ENCODE results near the gene SRPRB.
"Not testable (repeated sequence)": the region's sequence is repeated elsewhere in the genome, so short reads cannot be mapped to it uniquely, and the experiment has no call there.

The SRPRB gene

GRCh38 chr3:133780756-133781155 is 24.9 kb upstream of the SRPRB start:
- WGBS (ENCODE audit: extremely low coverage, insufficient coverage, insufficient read length), result no CpG with 5 or more reads among the region's 6 CpGs
- H2BK120ac ChIP-seq (ENCODE audit: insufficient read depth, low read length, poor library complexity); H3K4me3 ChIP-seq (ENCODE audit: low read depth, low read length): not testable (repeated sequence)

GRCh38 chr3:133781570-133781969 is 24.0 kb upstream of the SRPRB start:
- no peaks in the 10 kb centered on the region for H3K79me1 ChIP-seq (ENCODE audit: low read length)

More at GRCh38 chr3:133780756-133781155, 24.9 kb upstream of the SRPRB start:
- H2BK12ac ChIP-seq (ENCODE audit: low read length); H3K79me2 ChIP-seq (ENCODE audit: control insufficient read depth, insufficient read depth, low read length, poor library complexity); H3K27me3 ChIP-seq (ENCODE audit: insufficient read depth, low read length); H3K14ac ChIP-seq (ENCODE audit: low read length); H3K9me3 ChIP-seq (ENCODE audit: insufficient read depth, low read depth, low read length); DNase-seq; H3K4me2 ChIP-seq (ENCODE audit: low read length); H3K18ac ChIP-seq (ENCODE audit: low read length); H2BK5ac ChIP-seq (ENCODE audit: low read depth, low read length, poor library complexity); H4K12ac ChIP-seq (ENCODE audit: low read depth, low read length); H4K8ac ChIP-seq (ENCODE audit: low read depth, low read length); H3K27ac ChIP-seq (ENCODE audit: low read depth, low read length); H2AK5ac ChIP-seq (ENCODE audit: low read length); H2AFZ ChIP-seq (ENCODE audit: insufficient read depth, low read length, poor library complexity); H3K4ac ChIP-seq (ENCODE audit: low read depth, low read length); H3K23ac ChIP-seq (ENCODE audit: low read length); H4K91ac ChIP-seq (ENCODE audit: low read depth, low read length); H3K4me1 ChIP-seq (ENCODE audit: control insufficient read depth in 1 of 2, insufficient read depth in 2 of 2, low read length in 2 of 2); H3K9ac ChIP-seq (ENCODE audit: low read length); H3K79me1 ChIP-seq (ENCODE audit: low read length); H3K36me3 ChIP-seq (ENCODE audit: control insufficient read depth in 1 of 2, insufficient read depth in 2 of 2, low read length in 2 of 2): not testable (repeated sequence)

GRCh38 chr3:133782454-133782853 is 23.2 kb upstream of the SRPRB start:
- Histone ChIP-seq H3K14ac (ENCODE audit: low read length) (no peak overlapping the region), H2BK5ac (ENCODE audit: low read depth, low read length, poor library complexity) (no peak overlapping the region), H2BK120ac (ENCODE audit: insufficient read depth, low read length, poor library complexity) (no peak overlapping the region), H3K79me2 (ENCODE audit: control insufficient read depth, insufficient read depth, low read length, poor library complexity) (no peaks in the 10 kb centered on the region), H2AFZ (ENCODE audit: insufficient read depth, low read length, poor library complexity) (no peak overlapping the region), H3K9me3 (ENCODE audit: insufficient read depth, low read depth, low read length) (peaks cover 4% of the 10 kb centered on the region), H4K12ac (ENCODE audit: low read depth, low read length) (no peak overlapping the region), H4K8ac (ENCODE audit: low read depth, low read length) (no peak overlapping the region), H2BK12ac (ENCODE audit: low read length) (no peak overlapping the region), H3K4ac (ENCODE audit: low read depth, low read length) (no peak overlapping the region), H3K36me3 (ENCODE audit: control insufficient read depth in 1 of 2, insufficient read depth in 2 of 2, low read length in 2 of 2) (no peaks in the 10 kb centered on the region), H3K18ac (ENCODE audit: low read length) (no peak overlapping the region), H3K4me3 (ENCODE audit: low read depth, low read length) (no peak overlapping the region), H3K27ac (ENCODE audit: low read depth, low read length) (no peak overlapping the region), H3K9ac (ENCODE audit: low read length) (no peak overlapping the region), H3K23ac (ENCODE audit: low read length) (no peak overlapping the region), H3K4me2 (ENCODE audit: low read length) (no peak overlapping the region), H2AK5ac (ENCODE audit: low read length) (no peak overlapping the region), H3K4me1 (ENCODE audit: control insufficient read depth in 1 of 2, insufficient read depth in 2 of 2, low read length in 2 of 2) (no peaks in the 10 kb centered on the region), H3K79me1 (ENCODE audit: low read length) (no peaks in the 10 kb centered on the region), H3K27me3 (ENCODE audit: insufficient read depth, low read length) (no peaks in the 10 kb centered on the region), H4K91ac (ENCODE audit: low read depth, low read length) (no peak overlapping the region)
- WGBS (ENCODE audit: extremely low coverage, insufficient coverage, insufficient read length), result no CpG with 5 or more reads among the region's 2 CpGs
- no peak for DNase-seq

More at GRCh38 chr3:133781570-133781969, 24.0 kb upstream of the SRPRB start:
- H3K79me2 ChIP-seq (ENCODE audit: control insufficient read depth, insufficient read depth, low read length, poor library complexity), result no peaks in the 10 kb centered on the region
- DNase-seq, result no peak
- H3K4me2 ChIP-seq (ENCODE audit: low read length), result no peak overlapping the region
- no peak overlapping the region for H4K12ac ChIP-seq (ENCODE audit: low read depth, low read length)
- no peak overlapping the region for H3K23ac ChIP-seq (ENCODE audit: low read length)
- no peak overlapping the region for H4K91ac ChIP-seq (ENCODE audit: low read depth, low read length)
- no peak overlapping the region for H3K18ac ChIP-seq (ENCODE audit: low read length)
- no peaks in the 10 kb centered on the region for H3K4me1 ChIP-seq (ENCODE audit: control insufficient read depth in 1 of 2, insufficient read depth in 2 of 2, low read length in 2 of 2)
- H2BK5ac ChIP-seq (ENCODE audit: low read depth, low read length, poor library complexity), result no peak overlapping the region
- H3K9me3 ChIP-seq (ENCODE audit: insufficient read depth, low read depth, low read length), result peaks cover 4% of the 10 kb centered on the region
- no peak overlapping the region for H3K14ac ChIP-seq (ENCODE audit: low read length)
- no peak overlapping the region for H2BK12ac ChIP-seq (ENCODE audit: low read length)
- no peak overlapping the region for H3K9ac ChIP-seq (ENCODE audit: low read length)
- H2AFZ ChIP-seq (ENCODE audit: insufficient read depth, low read length, poor library complexity), result no peak overlapping the region
- H3K36me3 ChIP-seq (ENCODE audit: control insufficient read depth in 1 of 2, insufficient read depth in 2 of 2, low read length in 2 of 2), result no peaks in the 10 kb centered on the region
- H3K4ac ChIP-seq (ENCODE audit: low read depth, low read length), result no peak overlapping the region
- no peak overlapping the region for H4K8ac ChIP-seq (ENCODE audit: low read depth, low read length)
- no peak overlapping the region for H2AK5ac ChIP-seq (ENCODE audit: low read length)
- no peaks in the 10 kb centered on the region for H3K27me3 ChIP-seq (ENCODE audit: insufficient read depth, low read length)
- H3K4me3 ChIP-seq (ENCODE audit: low read depth, low read length), result no peak overlapping the region
- H2BK120ac ChIP-seq (ENCODE audit: insufficient read depth, low read length, poor library complexity), result no peak overlapping the region
- no peak overlapping the region for H3K27ac ChIP-seq (ENCODE audit: low read depth, low read length)

GRCh38 chr3:133783762-133784161 is 21.9 kb upstream of the SRPRB start:
- Histone ChIP-seq H3K4me2 (ENCODE audit: low read length) (no peak overlapping the region), H4K12ac (ENCODE audit: low read depth, low read length) (no peak overlapping the region), H3K79me2 (ENCODE audit: control insufficient read depth, insufficient read depth, low read length, poor library complexity) (no peaks in the 10 kb centered on the region), H3K18ac (ENCODE audit: low read length) (no peak overlapping the region), H2AFZ (ENCODE audit: insufficient read depth, low read length, poor library complexity) (no peak overlapping the region), H3K79me1 (ENCODE audit: low read length) (no peaks in the 10 kb centered on the region), H3K9me3 (ENCODE audit: insufficient read depth, low read depth, low read length) (peaks cover 6% of the 10 kb centered on the region), H2BK12ac (ENCODE audit: low read length) (no peak overlapping the region), H4K8ac (ENCODE audit: low read depth, low read length) (no peak overlapping the region), H3K4me1 (ENCODE audit: control insufficient read depth in 1 of 2, insufficient read depth in 2 of 2, low read length in 2 of 2) (no peaks in the 10 kb centered on the region), H3K9ac (ENCODE audit: low read length) (no peak overlapping the region), H3K14ac (ENCODE audit: low read length) (no peak overlapping the region), H3K27ac (ENCODE audit: low read depth, low read length) (no peak overlapping the region), H3K4me3 (ENCODE audit: low read depth, low read length) (no peak overlapping the region), H3K36me3 (ENCODE audit: control insufficient read depth in 1 of 2, insufficient read depth in 2 of 2, low read length in 2 of 2) (no peaks in the 10 kb centered on the region), H3K4ac (ENCODE audit: low read depth, low read length) (no peak overlapping the region), H3K27me3 (ENCODE audit: insufficient read depth, low read length) (no peaks in the 10 kb centered on the region), H2AK5ac (ENCODE audit: low read length) (no peak overlapping the region), H3K23ac (ENCODE audit: low read length) (no peak overlapping the region), H2BK120ac (ENCODE audit: insufficient read depth, low read length, poor library complexity) (no peak overlapping the region), H2BK5ac (ENCODE audit: low read depth, low read length, poor library complexity) (no peak overlapping the region), H4K91ac (ENCODE audit: low read depth, low read length) (no peak overlapping the region)
- DNase-seq, result no peak
- WGBS (ENCODE audit: extremely low coverage, insufficient coverage, insufficient read length), result no CpG with 5 or more reads among the region's 32 CpGs
